HFFc6 (cell line): Measurements from ENCODE around the gene LAMA1. TPM values are rescaled to one million over a fixed set of nuclear protein-coding genes. Genes with fewer than 3 reads are reported as not detected.

ENCODE experiments used
- DNase-seq: peaks from one replicate; pipeline ENCODE4 v3.0.0-alpha.2; 2018
- H3K27ac Mint-ChIP-seq: 2 replicates; pipeline ENCODE4 v1.8.0; 2020; ENCODE audit warnings: mild to moderate bottlenecking, mixed read lengths
- H3K27me3 Mint-ChIP-seq: 2 replicates; pipeline ENCODE4 v1.8.0; 2021; ENCODE audit warnings: mild to moderate bottlenecking, moderate library complexity, mixed read lengths; ENCODE audit not compliant: insufficient read depth
- H3K36me3 Mint-ChIP-seq: 2 replicates; pipeline ENCODE4 v1.8.0; 2021; ENCODE audit warnings: low read depth, mixed read lengths
- H3K4me1 Mint-ChIP-seq: 2 replicates; pipeline ENCODE4 v1.8.0; 2020; ENCODE audit warnings: low read depth, mixed read lengths
- H3K4me3 Mint-ChIP-seq: 2 replicates; pipeline ENCODE4 v1.8.0; 2020; ENCODE audit warnings: mild to moderate bottlenecking, moderate library complexity, mixed read lengths
- H3K9me3 Mint-ChIP-seq: 2 replicates; pipeline ENCODE4 v1.8.0; 2020; ENCODE audit warnings: mild to moderate bottlenecking, mixed read lengths
- total RNA-seq, 6 experiments: library from RNA; stranded (reverse); fragmentation: NEBNext Ultra II Directional; extraction: Animal tissue kit (Norgen Biotek cat#: 25700); gene quantifications; 2 replicates in 1 of 6; 3 replicates in 5 of 6; pipeline ENCODE4 v1.2.3, GENCODE V29; 2021
- TF ChIP-seq, protein P1 (sequence below): fragments of 200-600 bp; sonication (generic); IDR thresholded peaks from 2 replicates; pipeline ENCODE4 v1.5.0; 2021; ENCODE audit warnings: antibody characterized with exemption, mild to moderate bottlenecking

The LAMA1 gene
- total RNA-seq, 6 experiments from 2014 or later, result 0.12 to 1.5 (median 0.16) TPM

DNA sequence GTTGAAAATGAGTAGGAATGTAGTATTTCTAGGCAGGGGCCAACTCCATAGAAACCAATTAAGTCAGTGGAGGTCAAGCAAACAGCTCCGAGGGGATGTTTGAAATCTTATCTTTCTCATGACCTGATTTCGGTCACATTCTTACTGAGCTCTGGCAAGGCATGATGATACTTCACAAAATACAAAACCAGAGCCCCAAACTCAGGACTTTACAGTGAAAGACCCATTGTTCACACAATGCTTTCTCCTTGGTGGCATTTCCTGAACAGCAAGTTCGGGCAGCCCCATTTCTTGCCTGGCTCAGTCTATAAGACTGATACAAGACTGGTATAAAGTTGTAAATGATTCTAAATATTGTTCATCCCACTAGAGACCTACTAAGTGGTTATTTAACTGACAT is 53.3 kb downstream of the LAMA1 start:
- peaks cover 5% of the 10 kb centered on the region; the same call in 1 of the 2 replicates for H3K27me3 Mint-ChIP-seq

DNA sequence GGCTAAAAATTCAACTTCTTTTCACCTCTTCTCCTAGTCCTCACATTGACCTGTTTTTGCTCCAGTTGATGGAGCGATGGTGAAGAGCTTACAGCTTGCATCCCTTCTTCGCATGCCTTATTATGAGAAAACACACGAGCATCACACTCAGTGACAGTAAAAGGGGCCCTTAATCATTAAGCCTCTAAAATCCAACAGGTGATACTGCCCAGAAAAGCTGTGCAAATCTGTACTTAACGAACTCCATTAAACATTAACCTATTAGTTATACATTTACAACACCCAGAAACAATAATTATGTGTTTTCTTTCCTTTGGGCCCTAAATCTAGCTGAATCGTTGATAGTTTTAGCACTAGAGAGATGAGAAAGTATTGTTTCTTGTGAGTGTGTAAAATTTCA is 54.8 kb downstream of the LAMA1 start:
- TF ChIP-seq, protein P1, sequence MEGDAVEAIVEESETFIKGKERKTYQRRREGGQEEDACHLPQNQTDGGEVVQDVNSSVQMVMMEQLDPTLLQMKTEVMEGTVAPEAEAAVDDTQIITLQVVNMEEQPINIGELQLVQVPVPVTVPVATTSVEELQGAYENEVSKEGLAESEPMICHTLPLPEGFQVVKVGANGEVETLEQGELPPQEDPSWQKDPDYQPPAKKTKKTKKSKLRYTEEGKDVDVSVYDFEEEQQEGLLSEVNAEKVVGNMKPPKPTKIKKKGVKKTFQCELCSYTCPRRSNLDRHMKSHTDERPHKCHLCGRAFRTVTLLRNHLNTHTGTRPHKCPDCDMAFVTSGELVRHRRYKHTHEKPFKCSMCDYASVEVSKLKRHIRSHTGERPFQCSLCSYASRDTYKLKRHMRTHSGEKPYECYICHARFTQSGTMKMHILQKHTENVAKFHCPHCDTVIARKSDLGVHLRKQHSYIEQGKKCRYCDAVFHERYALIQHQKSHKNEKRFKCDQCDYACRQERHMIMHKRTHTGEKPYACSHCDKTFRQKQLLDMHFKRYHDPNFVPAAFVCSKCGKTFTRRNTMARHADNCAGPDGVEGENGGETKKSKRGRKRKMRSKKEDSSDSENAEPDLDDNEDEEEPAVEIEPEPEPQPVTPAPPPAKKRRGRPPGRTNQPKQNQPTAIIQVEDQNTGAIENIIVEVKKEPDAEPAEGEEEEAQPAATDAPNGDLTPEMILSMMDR, result no peak
- no peak for DNase-seq
- Mint-ChIP-seq H3K4me3 (no peak overlapping the region), H3K9me3 (peaks cover 18% of the 10 kb centered on the region; the same call in 1 of the 2 replicates), H3K27ac (no peak overlapping the region), H3K4me1 (no peaks in the 10 kb centered on the region; the same call in 1 of the 2 replicates), H3K36me3 (peaks cover 4% of the 10 kb centered on the region; the same call in 1 of the 2 replicates), H3K27me3 (peaks cover 5% of the 10 kb centered on the region; the same call in 1 of the 2 replicates)

More for the DNA sequence above, 53.3 kb downstream of the LAMA1 start:
- Mint-ChIP-seq H3K9me3 (peaks cover 14% of the 10 kb centered on the region; the same call in 1 of the 2 replicates), H3K4me1 (no peaks in the 10 kb centered on the region; the same call in 1 of the 2 replicates), H3K4me3 (no peak overlapping the region), H3K27ac (no peak overlapping the region), H3K36me3 (peaks cover 4% of the 10 kb centered on the region; the same call in 1 of the 2 replicates)
- TF ChIP-seq, protein P1, result no peak
- DNase-seq, result no peak

DNA sequence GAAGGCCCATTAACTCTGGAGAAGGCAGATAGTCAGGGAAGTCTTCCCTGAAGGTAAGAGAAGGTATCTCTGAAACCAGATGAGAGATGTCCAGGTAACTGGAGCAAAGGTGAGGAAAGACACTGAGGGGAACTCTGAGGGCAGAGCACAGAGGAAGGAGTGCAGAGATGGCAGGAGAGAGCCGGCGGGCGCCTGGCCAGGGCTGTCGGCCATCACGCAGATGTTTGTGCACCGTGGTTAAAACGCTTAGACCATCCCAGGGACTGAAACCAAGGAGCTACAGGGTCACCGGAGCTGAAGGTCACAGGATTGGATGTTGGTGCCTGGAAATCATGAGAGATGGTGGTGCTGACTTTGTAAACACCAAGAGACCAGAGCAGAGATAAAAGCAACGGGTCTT is 55.4 kb downstream of the LAMA1 start:
- H3K4me1 Mint-ChIP-seq, result no peaks in the 10 kb centered on the region; the same call in 1 of the 2 replicates
- H3K36me3 Mint-ChIP-seq, result peaks cover 4% of the 10 kb centered on the region; the same call in 1 of the 2 replicates
- H3K4me3 Mint-ChIP-seq, result no peak overlapping the region
- peaks cover 5% of the 10 kb centered on the region; the same call in 1 of the 2 replicates for H3K27me3 Mint-ChIP-seq
- no peak for DNase-seq
- H3K9me3 Mint-ChIP-seq, result peaks cover 18% of the 10 kb centered on the region; the same call in 1 of the 2 replicates
- TF ChIP-seq, protein P1, result no peak
- no peak overlapping the region for H3K27ac Mint-ChIP-seq

DNA sequence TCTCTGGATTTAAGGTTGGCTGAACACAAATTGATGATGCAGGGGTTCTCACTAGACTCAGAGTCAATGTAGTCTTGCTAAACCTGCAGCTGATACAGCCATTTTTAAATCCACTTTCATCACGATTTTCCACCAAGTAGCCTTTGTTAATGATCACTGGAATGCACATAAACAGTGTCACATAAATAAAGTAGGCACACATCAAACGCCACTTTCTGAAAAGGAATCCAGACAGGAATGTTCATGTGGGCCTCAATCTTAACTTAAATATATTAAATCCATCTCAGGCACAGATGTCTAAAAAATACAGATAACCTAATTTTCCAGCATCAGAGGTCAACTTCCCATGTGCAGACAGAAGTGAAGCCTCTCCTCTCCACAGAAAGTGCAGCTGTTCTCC is 58.3 kb downstream of the LAMA1 start:
- peaks cover 9% of the 10 kb centered on the region; the same call in 1 of the 2 replicates for H3K27me3 Mint-ChIP-seq
- peaks cover 25% of the 10 kb centered on the region for H3K9me3 Mint-ChIP-seq
- no peak overlapping the region for H3K27ac Mint-ChIP-seq
- no peaks in the 10 kb centered on the region; the same call in 1 of the 2 replicates for H3K4me1 Mint-ChIP-seq
- H3K36me3 Mint-ChIP-seq, result peaks cover 4% of the 10 kb centered on the region; the same call in 1 of the 2 replicates
- no peak overlapping the region for H3K4me3 Mint-ChIP-seq
- DNase-seq, result no peak
- TF ChIP-seq, protein P1, result no peak

DNA sequence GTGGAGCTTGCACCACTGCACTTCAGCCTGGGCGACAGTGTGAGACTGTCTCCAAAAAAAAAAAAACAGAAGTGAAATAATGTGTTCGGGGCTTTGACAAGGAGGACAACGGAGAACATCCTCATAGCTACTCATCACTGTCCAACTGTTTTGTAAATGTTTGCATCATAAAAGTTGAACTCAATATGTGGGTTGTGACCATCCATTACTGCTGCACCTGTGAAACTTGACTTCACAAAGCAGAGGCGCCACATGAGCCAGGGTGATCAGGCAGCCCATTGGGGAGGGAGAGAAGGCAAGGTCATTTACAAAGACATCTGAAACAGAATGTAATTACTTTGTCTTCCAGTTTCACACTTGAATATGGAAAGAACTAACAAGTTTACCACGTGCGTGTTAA is 61.6 kb downstream of the LAMA1 start:
- H3K27ac Mint-ChIP-seq, result no peak overlapping the region
- H3K9me3 Mint-ChIP-seq, result peaks cover 15% of the 10 kb centered on the region
- TF ChIP-seq, protein P1, result no peak
- H3K27me3 Mint-ChIP-seq, result peaks cover 4% of the 10 kb centered on the region; the same call in 1 of the 2 replicates
- H3K36me3 Mint-ChIP-seq, result no peaks in the 10 kb centered on the region
- H3K4me3 Mint-ChIP-seq, result no peak overlapping the region
- DNase-seq, result no peak
- no peaks in the 10 kb centered on the region; the same call in 1 of the 2 replicates for H3K4me1 Mint-ChIP-seq
